HG03095 (cell line): Measurements from ENCODE around the gene PDZD4.
"Not testable (repeated sequence)": the region's sequence is repeated elsewhere in the genome, so short reads cannot be mapped to it uniquely, and the experiment has no call there.

Experiments used
- ATAC-seq: cut with Tn5 transposase; IDR thresholded peaks from one replicate; pipeline ENCODE4 v1.9.1; 2021; ENCODE audit warnings: moderate library complexity; ENCODE audit not compliant: unreplicated experiment

PDZD4 gene

DNA sequence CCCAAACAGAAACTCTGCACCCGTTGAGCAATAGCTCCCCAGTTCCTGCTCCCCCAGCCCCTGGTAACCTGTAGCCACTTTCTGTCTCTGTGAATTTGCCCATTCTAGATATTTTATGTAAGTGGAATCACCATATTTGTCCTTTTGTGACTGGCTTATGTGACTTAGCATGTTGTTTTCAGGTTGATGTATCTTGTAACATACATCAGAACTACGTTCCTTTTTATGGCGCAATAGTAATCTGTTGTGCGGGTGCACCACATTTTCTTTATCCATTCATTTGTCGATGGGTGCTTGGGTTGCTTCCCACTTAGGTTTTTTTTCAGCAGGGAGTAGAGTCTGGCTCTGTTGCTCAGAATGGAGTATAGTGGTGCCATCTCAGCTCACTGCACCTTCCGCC, 6.6 kb upstream of the PDZD4 start:
- ATAC-seq: no peak

DNA sequence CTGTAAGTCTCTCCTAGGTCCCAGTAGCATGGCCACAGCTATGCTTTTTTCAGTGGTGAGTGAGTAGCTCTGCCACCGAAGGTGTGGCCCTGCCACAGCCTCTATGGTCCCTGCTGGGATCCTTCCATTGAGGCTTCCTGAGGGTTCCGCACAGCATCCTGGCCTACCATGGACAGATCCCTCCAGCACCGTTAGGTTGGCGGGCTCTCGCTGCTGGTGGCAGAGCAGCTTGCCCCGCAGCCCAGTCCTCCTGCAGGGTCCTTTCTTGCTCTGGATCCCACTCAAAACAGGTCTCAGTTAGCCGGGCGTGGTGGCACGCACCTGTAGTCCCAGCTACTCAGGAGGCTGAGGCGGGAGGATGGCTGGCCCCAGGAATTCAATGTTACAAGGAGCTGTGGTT, 2.4 kb upstream of the PDZD4 start:
- no peak for ATAC-seq

DNA sequence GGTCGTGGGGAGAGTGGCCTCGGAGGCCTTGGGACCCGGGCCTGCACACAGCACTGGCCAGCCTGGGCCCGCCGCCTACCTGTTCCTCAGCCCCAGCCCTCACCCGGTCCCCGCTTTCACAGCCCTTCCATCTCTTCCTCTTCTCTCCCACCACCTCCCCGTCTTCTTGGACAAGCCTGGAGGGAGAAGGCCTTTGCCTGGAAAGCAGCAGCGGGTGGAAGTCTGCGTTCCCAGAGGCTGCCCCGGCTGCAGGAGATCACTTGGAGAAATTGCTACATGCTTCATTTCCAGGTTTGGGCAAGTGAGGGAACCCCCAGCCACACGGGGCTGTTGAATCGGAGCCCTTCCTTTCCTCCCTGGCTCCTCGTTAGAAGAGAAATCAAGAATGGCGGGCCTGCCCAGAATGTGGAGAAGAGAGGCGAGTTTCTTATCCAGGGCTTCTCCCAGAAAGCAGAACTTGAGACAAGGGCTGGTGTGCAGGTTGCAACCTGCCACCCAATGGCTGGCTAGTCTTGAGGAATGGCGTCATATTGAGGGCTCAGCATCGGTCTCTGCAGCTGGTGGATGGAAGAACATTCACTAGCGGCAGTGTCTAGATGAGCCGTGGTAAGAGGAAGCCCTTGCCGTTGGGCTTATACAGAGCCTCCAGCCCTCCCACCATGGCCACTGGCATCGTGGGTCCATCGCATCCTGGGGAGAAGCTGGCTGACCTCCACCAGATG, 1.2 kb upstream of the PDZD4 start:
- ATAC-seq: no peak

DNA sequence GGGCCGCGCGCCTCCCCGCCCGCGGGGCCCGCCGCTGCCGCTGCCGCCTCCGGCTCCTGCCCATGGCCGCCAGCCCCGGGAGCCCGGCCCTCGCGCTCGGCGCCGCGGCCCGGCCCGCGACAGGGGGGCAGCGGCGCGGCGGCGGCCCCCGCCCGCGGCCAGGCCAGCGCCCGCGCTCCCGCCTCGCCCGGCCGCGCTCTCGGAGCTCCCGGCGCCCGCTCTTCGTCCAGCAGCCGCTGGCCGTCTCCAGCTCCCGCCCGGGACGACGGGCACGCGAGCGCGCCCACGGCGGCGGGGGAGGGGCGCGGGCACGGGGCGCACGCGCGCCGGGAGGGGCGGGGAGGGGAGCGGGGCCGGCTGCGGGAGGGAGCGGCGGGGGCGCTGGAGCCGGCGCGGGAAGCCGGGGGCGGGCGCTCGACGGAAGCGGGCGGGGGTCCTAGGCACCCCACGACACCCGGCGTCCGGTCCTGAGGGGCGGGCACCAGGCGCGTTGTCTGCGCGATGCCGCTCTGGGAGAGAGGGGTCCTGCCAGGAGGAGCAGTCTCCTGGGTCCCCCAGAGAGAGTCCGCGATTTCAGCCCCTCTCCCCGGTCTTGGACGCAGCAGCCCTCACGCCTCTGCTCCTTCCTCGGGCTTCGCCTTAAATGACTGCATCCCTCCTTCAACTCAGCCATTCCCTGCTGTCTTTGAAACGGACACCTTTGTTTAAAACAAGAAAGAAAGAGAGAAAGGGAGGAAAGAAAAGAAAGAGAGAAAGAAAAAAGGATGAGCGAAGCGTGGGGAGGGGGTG, 490 bp upstream of the PDZD4 start:
- ATAC-seq: no peak

DNA sequence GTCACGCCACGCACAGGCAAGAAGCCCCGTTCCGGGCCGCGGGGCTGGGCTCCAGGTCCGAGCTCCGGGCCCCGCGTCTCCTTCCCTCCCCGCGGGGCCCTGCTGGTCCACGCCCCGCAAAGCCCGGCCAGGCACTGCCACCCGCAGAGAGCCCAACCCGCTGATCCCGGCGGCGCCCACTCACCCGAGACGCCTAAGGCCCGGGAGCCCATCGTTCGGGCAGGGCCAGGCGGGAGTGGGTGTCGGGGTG, 870 bp downstream of the PDZD4 start:
- ATAC-seq: no peak

DNA sequence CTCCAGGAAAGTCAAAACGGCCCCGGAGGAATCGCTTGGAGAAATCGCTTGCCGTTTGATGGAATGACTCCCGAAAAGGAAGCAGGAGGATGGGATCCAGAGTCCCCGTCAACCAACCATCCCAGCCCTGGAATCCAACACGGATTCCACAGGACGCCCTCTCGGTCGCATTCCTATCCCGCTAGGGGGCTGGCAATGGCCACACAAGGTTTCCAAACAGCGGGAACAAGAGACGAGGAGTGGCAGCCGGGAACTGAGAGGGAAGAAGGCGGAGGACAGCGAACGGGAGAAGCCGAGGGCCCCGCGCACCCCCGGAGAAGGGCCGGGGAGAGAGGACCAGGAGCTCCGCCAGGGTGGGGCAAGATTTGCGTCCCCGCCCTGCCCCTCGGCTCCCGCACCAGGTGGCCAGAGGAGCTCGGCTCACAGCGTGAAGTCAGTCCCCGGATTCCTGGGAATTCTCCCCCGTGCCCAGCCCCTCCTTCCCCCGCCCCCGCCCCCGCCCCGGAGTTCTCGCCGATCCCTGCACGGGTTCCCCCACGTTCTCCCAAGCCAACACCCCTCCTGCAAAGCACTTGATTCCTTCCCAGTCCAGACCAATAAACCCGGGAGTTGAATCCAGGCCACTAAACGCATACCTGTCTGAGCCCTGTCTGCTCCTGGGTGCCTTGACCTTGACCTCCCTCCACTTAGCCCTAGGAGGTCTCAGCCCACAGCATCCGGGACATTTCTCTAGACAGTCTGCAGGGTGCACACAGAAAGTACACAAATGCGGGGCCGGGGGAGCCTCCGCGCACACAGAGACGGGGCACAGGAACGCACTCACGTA, 1.4 kb downstream of the PDZD4 start:
- no peak for ATAC-seq

DNA sequence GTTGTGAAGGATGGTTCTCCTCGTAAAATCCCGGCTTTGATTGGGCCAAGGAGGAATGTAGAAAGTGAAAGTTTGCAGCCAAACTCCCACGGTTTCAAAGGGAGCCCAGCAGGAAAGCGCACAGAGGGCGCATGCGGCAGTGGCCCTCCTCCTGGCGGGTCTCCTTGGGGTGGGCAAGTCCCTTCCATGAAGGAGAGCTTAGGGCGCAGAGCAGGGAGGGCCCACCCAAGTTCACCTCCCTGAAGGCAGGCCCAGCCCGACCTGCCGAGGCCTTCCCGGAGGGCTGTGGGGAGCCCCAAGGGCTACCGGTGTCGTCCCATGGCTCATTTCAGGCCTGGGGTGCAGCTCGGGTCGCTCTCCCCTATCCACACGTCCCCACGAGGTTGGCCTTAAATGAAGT, 2.0 kb downstream of the PDZD4 start:
- ATAC-seq: no peak

DNA sequence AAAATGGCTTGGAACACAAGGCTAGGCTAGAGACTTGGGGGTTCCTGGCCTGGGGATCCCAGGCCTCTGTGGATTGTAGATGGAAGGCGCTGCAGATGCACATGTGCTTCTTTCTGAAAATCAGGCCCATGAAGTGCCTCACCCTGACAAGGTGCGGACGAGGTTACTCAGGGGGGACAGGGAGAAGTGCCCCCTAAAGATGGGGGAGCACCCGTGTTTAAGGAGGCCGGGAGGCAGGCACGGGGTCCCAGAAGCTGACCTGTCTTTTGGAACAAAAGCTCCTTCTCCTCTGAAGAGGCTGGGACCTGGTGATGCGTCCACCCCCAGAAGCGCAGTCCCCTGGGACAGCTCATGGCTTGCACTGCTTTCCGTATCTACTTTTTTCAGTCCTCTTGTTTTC, 2.4 kb downstream of the PDZD4 start:
- no peak for ATAC-seq

DNA sequence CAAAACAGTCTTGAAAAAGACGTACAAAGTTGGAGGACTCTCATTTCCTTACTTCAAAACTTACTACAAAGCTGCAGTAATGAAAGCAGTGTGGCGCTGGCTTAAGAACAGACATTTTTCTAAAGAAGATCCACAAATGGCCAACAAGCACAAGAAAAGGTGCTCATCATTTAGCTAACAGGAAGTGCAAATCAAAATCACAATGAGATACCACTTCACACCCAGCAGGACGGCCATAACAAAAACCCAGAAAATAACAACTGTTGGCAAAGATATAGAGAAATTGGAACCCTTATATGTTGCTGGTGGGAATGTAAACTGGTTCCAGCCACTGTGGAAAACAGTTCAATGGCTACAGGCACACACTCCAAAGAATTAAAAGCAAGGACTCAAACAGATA, 3.3 kb downstream of the PDZD4 start:
- ATAC-seq: no peak

DNA sequence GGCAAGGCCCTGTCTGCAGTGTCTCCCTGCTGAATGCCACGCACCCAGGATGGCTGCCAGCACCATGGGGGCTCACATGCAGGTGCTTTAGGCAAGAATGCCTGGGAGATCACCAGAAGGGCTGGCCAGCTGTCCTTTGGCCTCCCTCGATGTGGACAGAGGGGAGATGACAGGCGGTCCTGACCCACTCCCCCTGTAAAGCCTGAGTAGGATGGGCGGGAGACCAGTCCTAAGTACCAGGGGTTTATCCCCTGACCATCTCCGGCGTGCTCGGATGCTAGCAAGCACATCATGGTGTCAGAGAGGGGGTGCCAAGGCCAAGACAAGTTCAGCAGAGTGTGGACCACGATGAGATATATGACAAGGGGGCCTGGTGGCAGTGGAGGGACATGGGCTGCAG, 5.3 kb downstream of the PDZD4 start:
- ATAC-seq: no peak

DNA sequence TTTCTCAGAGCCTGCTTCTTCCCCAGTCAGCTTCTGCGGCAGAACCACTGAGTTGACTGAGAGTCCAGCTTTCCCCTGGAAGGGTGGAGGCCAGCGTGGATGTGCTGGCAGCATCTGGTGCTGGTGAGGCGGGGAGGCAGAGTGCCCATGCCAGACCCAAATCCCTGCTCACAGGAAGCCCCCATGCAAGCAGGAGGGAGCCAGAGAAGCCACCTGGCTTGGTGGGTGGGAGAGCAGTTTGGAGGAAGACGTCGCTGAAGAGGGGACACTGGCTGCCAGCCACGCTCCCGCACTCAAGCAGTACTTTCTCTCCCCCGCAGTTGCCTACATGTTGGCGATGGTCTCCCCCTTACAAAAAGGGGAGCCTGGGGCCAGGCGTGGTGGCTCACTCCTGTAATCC, 6.0 kb downstream of the PDZD4 start:
- no peak for ATAC-seq

DNA sequence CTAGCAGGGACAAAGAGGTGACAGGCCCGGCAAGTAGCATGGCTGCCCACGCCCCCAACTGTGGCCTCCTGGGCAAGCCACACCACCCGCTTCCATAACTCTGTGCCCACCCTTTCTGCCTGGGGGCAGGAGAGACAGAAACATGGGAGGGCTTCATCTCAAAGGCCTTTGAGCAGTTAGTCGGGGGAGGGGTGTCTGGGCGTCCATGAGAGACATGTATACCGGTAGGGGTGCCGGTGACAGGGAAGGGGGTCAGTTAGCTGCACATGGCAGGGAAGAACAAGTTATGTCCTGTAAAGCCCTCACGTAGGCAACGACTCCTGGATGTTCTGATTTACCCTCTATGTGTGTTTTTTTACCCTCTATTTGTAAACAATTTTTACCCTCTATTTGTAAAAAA, 9.3 kb downstream of the PDZD4 start:
- no peak for ATAC-seq

DNA sequence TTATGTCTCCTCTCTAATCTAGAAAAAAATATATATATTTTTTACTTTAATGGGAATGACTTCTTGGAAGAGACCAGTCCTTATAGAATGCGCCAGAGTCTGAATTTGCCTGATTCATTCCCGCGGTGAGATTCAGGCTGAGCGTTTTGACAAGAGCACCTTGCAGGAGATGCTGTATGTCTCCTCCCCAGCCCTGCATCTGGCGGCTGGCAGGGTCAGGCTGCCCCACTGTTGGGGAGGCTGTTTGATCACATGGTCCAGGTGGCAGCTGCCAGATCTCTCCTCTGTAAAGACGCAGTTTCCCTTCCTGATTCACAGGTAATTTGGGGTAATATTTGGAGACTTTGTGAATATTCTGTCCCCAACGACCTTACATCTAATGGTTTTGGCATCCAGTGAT, 9.7 kb downstream of the PDZD4 start:
- no peak for ATAC-seq

DNA sequence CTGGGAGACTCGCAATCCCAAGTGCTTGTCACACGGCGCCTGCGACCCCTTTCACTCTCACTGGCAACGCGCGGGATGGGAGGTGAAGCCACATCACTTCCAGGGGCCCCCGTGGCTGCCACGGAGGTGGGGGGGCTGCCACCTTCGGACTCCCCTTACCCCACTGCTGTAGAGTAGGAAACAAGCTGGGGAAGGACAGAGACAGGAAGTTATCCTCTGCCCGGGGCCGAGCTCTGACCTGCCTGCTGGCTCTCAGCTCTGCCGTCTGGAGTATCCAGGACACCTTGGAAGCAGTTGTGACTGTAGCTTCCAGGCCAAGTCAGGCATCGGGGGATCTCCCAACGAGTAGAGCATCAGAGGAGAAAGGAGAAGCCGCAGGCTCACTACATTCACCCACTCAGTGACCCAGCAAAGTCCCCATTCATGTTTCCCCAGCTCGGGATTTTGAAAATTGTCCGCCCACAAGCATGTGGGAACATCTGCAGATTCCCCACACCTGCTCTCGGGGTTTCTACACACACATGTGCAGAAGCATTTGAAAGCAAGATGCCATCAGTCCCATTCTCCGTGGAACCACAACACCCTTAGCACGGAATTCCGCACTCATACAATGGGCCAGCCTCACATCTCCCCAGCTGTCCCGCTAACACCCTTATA, 10.8 kb downstream of the PDZD4 start:
- no peak for ATAC-seq

DNA sequence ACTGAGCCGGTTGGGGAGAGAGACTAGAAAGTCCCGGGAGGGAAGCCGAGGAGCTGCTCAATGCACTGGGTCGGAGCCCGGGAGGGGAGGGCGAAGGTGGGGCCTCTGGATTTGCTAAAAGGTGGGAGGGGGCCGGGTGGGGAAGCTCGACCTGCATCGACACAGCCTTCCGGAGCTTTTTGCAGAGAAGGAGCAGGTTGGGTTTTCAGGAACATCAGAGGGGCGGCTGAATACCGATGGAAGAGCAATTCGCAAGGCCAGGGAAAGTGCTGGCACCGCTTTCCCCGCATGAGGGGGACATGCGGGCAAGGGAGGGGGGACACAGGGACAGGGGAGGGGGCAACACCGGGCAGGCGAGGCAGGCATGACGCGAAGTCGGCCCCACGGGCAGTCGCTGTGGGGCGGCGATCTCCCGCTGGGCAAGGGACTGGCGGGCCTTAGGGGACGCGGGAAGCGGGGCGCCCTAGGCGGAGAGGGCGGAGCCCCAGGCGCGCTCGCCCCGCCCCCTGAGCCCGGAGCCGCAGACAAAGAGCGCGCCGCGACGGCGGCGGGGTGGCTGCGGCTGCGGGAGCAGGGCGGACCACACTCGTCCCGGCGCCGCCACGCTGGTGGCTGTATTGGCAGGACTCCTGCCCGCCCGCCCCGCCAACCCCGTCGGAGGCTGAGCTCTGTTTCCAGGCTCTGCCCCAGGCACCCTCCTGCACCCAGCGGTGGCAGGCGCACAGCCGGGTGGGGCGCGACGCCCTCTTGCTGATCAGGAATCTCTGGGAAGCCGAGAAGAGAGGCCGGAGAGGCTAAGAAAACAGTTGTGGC, 11.6 kb downstream of the PDZD4 start:
- ATAC-seq: no peak

DNA sequence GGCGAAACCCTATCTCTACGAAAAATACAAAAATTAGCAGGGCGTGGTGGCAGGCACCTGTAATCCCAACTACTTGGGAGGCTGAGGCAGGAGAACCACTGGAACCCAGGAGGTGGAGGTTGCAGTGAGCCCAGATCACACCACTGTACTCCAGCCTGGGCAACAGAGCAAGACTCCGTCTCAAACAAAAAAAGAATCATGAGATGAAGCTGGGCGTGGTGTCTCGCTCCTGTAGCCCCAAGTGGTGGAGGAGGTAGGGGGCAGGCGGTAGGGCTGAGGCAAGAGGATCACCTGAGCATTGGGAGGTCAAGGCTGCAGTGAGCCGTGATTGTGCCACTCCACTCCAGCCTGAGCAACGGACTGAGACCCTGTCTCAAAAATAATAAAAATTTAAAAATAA, 12.3 kb downstream of the PDZD4 start:
- ATAC-seq: not testable (repeated sequence)

DNA sequence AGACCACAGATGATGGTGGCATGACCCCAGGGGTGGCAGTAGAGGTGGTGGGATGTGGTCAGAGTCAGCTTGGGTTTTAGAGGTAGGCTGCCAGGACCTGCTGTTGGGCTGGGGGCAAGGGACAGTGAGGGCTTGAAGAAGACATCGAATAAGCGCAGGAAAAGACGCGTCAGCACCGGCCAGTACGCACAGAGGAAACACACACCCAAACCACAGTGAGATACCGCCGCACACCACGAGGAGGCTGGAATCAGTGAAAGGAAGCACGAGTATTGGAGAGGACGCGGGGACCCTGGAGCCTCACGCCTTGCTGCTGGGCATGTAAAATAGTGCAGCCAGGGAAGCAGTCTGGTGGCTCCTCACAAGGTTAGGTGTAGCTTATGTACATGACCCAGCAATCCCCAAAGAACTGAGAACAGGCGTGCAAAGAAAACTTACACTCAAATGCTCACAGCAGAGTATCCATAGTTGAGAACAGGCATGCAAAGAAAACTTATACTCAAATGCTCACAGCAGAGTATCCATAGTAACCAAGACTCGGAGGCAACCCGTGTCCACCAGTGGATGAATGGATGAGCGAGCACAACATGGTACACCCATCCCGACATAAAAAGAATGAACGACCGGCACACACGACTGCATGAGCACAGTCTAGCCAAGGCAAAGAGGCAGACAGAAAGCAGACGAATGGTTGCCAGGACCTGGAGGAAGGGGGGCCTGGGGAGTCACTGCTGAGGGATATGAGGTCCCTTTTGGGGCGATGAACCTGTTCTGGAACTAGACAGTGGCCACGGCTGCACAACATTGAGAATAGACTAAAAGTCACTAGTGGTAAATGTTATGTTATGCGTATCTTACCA, 13.3 kb downstream of the PDZD4 start:
- no peak for ATAC-seq

DNA sequence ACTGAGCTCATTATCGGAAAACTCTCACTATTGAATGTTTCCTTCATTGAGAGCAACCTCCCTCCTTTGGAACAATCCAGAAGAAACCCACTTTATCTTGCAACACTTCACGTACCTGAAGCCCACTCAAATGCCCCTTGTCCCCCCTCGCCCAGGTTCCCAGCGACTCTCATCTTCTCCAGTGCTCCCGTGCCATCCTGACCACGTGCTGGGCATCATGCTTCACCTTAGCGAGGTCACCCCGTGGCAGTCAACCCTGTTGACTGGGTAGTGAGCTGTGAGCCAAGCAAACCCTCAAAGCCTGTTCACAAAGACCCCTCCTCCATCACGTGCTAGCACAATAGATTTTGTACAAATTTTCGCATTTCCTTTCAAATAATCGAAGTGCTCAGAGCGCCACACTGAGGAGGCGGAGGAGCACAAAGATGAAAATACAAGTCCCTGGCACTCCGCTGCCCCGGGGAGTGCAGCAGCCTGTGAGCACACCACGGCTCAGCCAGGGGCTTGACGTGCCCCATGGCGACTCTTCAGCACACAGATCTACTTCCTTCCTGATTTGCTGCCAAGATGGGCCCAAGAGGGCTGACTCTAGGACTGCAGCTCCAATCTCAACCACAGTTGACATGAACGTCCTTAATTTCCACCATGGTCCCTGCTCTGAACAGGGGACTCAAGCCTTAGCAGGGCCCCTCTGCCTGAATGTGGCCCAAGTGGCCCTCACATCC, 15.6 kb downstream of the PDZD4 start:
- no peak for ATAC-seq

DNA sequence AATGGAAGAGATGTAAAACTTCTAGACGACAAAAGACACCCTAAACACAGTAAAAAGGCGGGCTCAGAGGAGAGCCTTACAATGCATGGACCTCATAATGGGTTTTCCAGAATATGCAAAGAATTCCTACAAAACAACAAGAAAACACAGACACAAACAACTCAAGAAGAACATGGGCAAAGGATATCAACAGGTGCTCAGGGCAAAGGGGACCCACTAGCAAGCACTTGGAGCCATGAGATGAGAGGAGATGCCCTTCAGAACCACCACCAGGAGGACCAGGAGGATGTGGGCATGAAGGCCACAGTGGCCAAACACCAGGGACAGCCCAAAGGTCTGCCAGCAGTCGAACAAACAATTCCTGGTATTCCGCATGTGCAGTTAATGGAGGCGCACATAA, 17.2 kb downstream of the PDZD4 start:
- no peak for ATAC-seq
